Upper lobe of left lung (tissue), 6 donors: ENCODE data around the gene HSD17B2. TPM values are rescaled to one million over a fixed set of nuclear protein-coding genes. Genes with fewer than 3 reads are reported as not detected.

Experiments used
- ATAC-seq, 2 donors: fragments of 200-7000 bp; cut with Tn5 transposase; one replicate each; pipeline ENCODE4 v1.9.1; 2022; ENCODE audit warnings: mild to moderate bottlenecking in 2 of 2, moderate library complexity in 2 of 2; ENCODE audit not compliant: low FRiP score in 2 of 2
- DNase-seq, 2 donors: peaks; one replicate each; pipeline ENCODE4 v3.0.0-alpha.2; 2019 to 2020
- H3K27ac ChIP-seq, 4 donors: fragments of 200-600 bp; sonication (generic); one replicate each; pipeline ENCODE4 v1.5.1; 2016 to 2019
- H3K27me3 ChIP-seq, 4 donors: fragments of 200-600 bp; sonication (generic); one replicate each; pipeline ENCODE4 v1.5.1; 2017 to 2019
- H3K36me3 ChIP-seq, 4 donors: fragments of 200-600 bp; sonication (generic); one replicate each; pipeline ENCODE4 v1.5.1; 2016 to 2019
- H3K4me1 ChIP-seq, 4 donors: fragments of 200-600 bp; sonication (generic); one replicate each; pipeline ENCODE4 v1.5.1; 2018 to 2019
- H3K4me3 ChIP-seq, 4 donors: fragments of 200-600 bp; sonication (generic); one replicate each; pipeline ENCODE4 v1.5.1; 2017 to 2019; ENCODE audit warnings: mild to moderate bottlenecking in 2 of 4, moderate library complexity in 1 of 4
- H3K9me3 ChIP-seq, 4 donors: fragments of 200-600 bp; sonication (generic); one replicate each; pipeline ENCODE4 v1.5.1; 2018 to 2019
- EP300 ChIP-seq, 4 donors: sonication (generic); formaldehyde crosslinking; IDR thresholded peaks; one replicate each; pipeline ENCODE4 v1.5.1; 2017; ENCODE audit warnings: antibody characterized with exemption in 4 of 4, control low read depth in 2 of 4
- POLR2A ChIP-seq, 4 donors: fragments of 450-650 bp; IDR thresholded peaks; one replicate each; pipeline ENCODE4 v1.5.1; 2016 to 2017; ENCODE audit warnings: antibody characterized with exemption in 4 of 4, mild to moderate bottlenecking in 2 of 4
- POLR2AphosphoS5 ChIP-seq, 2 donors: sonication (generic); formaldehyde crosslinking; IDR thresholded peaks; one replicate each; pipeline ENCODE4 v1.5.1; 2017; ENCODE audit warnings: antibody characterized with exemption in 2 of 2
- WGBS, 2 donors: methylation state at CpG; one replicate each; pipeline ENCODE4 v1.1.5; 2017 to 2018; 5-methylcytosine and 5-hydroxymethylcytosine counted together
- total RNA-seq, 6 donors: library from RNA; depleted of rRNA in 4 of 6; stranded (reverse); fragments of >200 nt in 4 of 6; gene quantifications; one replicate each; pipeline versions ENCODE4 v1.1.0 to v1.2.1, GENCODE V29; 2016 to 2021
- TF ChIP-seq, protein P1 (sequence below), 6 experiments: fragments of 450-650 bp in 4 of 6; fragments of 200-600 bp in 2 of 6; sonication (generic) in 2 of 6; IDR thresholded peaks; one replicate each; pipeline ENCODE4 v1.5.1; 2016 to 2019; ENCODE audit warnings: antibody characterized with exemption in 6 of 6
- donor health status: DM: no; HTN: no; CAD: no; lungs with moderate emphysema.
- donor health status: DM: no; HTN: yes; CAD: no; lungs with severe emphysema.

Gene HSD17B2
- total RNA-seq, 6 donors from 2014 or later: 0.49 to 2.0 (median 1.4) TPM; not detected in 2

DNA sequence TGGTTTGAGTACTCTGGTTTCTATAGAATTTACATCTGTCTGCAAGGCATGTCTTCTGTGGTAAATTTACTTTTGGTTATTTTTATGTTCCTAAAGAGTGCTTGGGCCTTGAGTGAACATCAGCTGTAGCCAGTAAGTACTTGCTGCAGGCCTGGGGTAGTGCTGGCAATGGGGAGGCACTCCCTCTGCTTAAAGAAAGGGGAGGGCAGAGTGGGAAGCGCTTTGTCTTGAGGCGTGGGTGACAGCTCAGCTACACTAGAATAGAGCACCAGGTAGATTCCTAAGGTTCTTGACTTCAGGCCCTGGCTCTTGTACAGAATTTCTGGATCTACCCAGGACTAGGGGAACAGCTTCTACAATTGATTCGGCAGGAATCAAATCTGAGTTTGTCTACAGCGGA is 84.4 kb downstream of the HSD17B2 start:
- ATAC-seq (no peak), DNase-seq (no peak)
- no peaks in the 10 kb centered on the region for H3K4me1 ChIP-seq
- H3K36me3 ChIP-seq: no peaks in the 10 kb centered on the region
- no peaks in the 10 kb centered on the region for H3K27me3 ChIP-seq
- no peak overlapping the region for H3K27ac ChIP-seq
- H3K9me3 ChIP-seq: no peaks in the 10 kb centered on the region
- WGBS, 2 donors: 72 to 95% methylated on average over 4 of the region's 4 CpGs
- H3K4me3 ChIP-seq: no peak overlapping the region
- TF ChIP-seq POLR2AphosphoS5 (IDR thresholded peaks at IDR 0.05) (no peak), POLR2A (IDR thresholded peaks at IDR 0.05) (no peak), EP300 (IDR thresholded peaks at IDR 0.05) (no peak)
- TF ChIP-seq, protein P1, sequence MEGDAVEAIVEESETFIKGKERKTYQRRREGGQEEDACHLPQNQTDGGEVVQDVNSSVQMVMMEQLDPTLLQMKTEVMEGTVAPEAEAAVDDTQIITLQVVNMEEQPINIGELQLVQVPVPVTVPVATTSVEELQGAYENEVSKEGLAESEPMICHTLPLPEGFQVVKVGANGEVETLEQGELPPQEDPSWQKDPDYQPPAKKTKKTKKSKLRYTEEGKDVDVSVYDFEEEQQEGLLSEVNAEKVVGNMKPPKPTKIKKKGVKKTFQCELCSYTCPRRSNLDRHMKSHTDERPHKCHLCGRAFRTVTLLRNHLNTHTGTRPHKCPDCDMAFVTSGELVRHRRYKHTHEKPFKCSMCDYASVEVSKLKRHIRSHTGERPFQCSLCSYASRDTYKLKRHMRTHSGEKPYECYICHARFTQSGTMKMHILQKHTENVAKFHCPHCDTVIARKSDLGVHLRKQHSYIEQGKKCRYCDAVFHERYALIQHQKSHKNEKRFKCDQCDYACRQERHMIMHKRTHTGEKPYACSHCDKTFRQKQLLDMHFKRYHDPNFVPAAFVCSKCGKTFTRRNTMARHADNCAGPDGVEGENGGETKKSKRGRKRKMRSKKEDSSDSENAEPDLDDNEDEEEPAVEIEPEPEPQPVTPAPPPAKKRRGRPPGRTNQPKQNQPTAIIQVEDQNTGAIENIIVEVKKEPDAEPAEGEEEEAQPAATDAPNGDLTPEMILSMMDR (IDR thresholded peaks at IDR 0.05): no peak

DNA sequence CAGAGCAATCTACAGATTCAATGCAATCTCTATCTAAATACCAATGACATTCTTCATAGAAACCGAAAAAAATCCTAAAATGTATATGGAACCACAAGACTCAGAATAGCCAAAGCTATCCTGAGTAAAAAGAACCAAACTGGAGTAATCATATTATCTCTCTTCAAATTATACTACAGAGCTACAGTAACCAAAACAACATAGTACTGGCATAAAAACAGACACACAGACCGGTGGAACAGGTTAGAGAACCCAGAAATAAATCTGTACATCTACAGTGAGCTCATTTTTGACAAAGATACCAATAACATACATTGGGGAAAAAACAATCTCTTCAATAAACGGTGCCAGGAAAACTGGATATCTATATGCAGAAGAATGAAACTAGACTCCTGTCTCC is 89.6 kb downstream of the HSD17B2 start:
- Histone ChIP-seq H3K4me1 (no peaks in the 10 kb centered on the region), H3K36me3 (no peaks in the 10 kb centered on the region), H3K4me3 (no peak overlapping the region), H3K27ac (no peak overlapping the region), H3K9me3 (no peaks in the 10 kb centered on the region), H3K27me3 (no peaks in the 10 kb centered on the region)
- DNase-seq: no peak
- WGBS, 2 donors: 93 to 95% methylated on average over 3 of the region's 3 CpGs
- ATAC-seq: no peak
- TF ChIP-seq EP300 (IDR thresholded peaks at IDR 0.05): no peak

DNA sequence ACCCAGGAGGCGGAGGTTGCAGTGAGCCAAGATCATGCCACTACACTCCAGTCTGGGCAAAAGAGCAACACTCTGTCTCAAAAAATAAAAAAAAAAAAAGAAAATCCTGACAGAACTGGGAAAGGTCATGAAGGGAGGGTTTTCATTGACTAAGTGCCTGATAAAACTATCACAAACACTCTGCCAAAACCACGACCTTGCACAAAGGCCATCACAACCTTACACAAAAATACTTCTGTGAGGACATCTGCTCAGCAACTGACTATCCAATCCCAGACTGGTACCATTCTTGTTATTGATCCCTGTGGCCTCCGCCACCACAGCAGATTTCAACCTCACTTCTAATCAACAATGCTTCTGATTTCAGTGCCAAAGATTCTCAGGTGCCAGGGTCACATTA is 94.8 kb downstream of the HSD17B2 start:
- Histone ChIP-seq H3K4me1 (no peaks in the 10 kb centered on the region), H3K27ac (no peak overlapping the region), H3K4me3 (no peak overlapping the region), H3K27me3 (no peaks in the 10 kb centered on the region), H3K9me3 (no peaks in the 10 kb centered on the region), H3K36me3 (no peaks in the 10 kb centered on the region)
- no peak for TF ChIP-seq EP300 (IDR thresholded peaks at IDR 0.05)
- TF ChIP-seq POLR2A (IDR thresholded peaks at IDR 0.05): no peak
- TF ChIP-seq, protein P1 (IDR thresholded peaks at IDR 0.05): no peak
- TF ChIP-seq POLR2AphosphoS5 (IDR thresholded peaks at IDR 0.05): no peak
- DNase-seq (no peak), ATAC-seq (no peak)
- WGBS, 2 donors: 82 to 87% methylated on average over 3 of the region's 3 CpGs

DNA sequence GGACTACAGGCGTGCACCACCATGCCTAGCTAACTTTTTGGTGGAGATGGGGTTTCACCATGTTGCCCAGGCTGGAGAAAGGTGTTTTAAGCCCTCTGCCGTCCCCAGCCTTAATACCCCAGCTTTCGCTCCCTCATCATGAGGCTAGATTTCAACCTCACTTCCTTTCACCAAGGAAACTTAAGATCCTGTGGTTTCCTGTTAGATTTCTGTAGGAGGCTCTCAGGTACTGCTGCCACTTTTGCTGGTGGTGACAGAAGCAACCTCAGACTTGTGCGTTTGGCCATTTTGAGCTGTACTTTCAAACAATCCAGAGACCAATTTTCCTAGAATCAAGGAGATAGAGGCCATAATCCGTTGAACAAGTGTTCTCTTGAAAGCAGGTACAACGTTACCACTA is 98.7 kb downstream of the HSD17B2 start:
- DNase-seq: no peak
- H3K4me3 ChIP-seq: no peak overlapping the region
- WGBS, 2 donors: 77 to 83% methylated on average over 6 of the region's 6 CpGs
- no peaks in the 10 kb centered on the region for H3K9me3 ChIP-seq
- TF ChIP-seq POLR2AphosphoS5 (IDR thresholded peaks at IDR 0.05) (no peak), POLR2A (IDR thresholded peaks at IDR 0.05) (no peak), EP300 (IDR thresholded peaks at IDR 0.05) (no peak)
- TF ChIP-seq, protein P1 (IDR thresholded peaks at IDR 0.05): no peak
- H3K4me1 ChIP-seq: no peaks in the 10 kb centered on the region
- H3K27ac ChIP-seq: no peak overlapping the region
- no peaks in the 10 kb centered on the region for H3K27me3 ChIP-seq
- H3K36me3 ChIP-seq: no peaks in the 10 kb centered on the region
- no peak for ATAC-seq

DNA sequence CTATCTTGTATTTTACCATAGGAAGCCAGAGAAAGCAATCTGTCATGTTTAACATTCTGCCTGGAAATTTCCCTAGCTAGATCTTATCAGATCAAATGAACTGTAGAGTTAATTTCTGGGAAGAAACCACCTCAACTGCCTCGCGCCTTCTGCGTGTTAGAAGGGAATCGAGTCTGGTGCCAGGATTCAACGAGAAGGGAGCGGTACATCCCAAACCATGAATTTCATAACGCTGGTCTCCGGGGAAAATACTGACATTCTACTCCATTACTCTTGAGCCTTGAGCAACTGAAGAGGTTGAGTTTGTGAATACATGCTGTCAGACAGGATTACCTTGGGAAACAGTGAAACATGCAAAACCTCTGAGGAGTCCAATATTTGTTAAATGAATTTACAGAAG is 99.8 kb downstream of the HSD17B2 start:
- ATAC-seq (no peak), DNase-seq (no peak)
- no peaks in the 10 kb centered on the region for H3K36me3 ChIP-seq
- H3K9me3 ChIP-seq: no peaks in the 10 kb centered on the region
- H3K27me3 ChIP-seq: no peaks in the 10 kb centered on the region
- no peak overlapping the region for H3K4me3 ChIP-seq
- H3K27ac ChIP-seq: no peak overlapping the region
- WGBS, 2 donors: 85 to 87% methylated on average over 8 of the region's 8 CpGs
- TF ChIP-seq EP300 (IDR thresholded peaks at IDR 0.05): no peak
- TF ChIP-seq, protein P1 (IDR thresholded peaks at IDR 0.05): no peak
- TF ChIP-seq POLR2AphosphoS5 (IDR thresholded peaks at IDR 0.05): no peak
- TF ChIP-seq POLR2A (IDR thresholded peaks at IDR 0.05): no peak
- H3K4me1 ChIP-seq: no peaks in the 10 kb centered on the region
